Stimulated activated naive CD4-positive, alpha-beta T cell treated with Interleukin-2 at 50 U/mL for 16 hours (primary cell): ENCODE data around the gene U2AF1L4.

ENCODE experiments used
- DNase-seq: peaks from one replicate; lab custom pipeline; 2025; lab: John Stamatoyannopoulos, UW

Gene U2AF1L4, protein sequence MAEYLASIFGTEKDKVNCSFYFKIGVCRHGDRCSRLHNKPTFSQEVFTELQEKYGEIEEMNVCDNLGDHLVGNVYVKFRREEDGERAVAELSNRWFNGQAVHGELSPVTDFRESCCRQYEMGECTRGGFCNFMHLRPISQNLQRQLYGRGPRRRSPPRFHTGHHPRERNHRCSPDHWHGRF

DNA sequence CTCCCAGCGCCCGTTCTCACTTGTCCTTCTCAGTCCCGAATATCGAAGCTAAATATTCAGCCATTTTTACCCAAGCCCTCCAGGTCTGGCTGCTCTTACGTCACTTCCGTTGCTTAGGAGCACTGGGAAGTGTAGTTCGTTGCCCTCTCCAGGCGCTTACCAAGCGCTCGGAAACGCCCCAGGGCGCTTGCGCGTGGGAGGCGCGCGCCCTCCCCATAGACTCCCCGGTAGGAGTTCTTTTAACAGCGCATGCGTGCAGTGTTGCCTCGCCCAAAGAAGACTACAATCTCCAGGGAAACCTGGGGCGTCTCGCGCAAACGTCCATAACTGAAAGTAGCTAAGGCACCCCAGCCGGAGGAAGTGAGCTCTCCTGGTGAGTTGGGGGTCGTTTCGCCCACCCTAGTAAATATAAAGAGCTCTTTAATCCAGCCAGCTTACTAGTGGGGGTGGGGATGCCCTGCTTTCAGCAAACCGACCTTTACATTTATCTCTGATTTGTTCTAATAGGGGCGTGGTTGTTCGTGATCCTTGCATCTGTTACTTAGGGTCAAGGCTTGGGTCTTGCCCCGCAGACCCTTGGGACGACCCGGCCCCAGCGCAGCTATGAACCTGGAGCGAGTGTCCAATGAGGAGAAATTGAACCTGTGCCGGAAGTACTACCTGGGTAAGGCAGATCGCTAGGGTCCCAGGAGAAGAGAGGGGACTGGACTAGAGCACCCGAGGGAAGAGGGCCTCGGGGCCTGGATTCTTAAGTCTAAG, at the start of gene U2AF1L4, which contains the start of gene PSENEN:
TSS of gene U2AF1L4 (minus strand) at position 91 of the 759 bp plus-strand sequence. CDS start at position 64, 27 bp downstream.
TSS of gene PSENEN (plus strand) at position 324 of the 759 bp plus-strand sequence. CDS start at position 604, 280 bp downstream.
- peak; percentile 93 for DNase-seq

DNA sequence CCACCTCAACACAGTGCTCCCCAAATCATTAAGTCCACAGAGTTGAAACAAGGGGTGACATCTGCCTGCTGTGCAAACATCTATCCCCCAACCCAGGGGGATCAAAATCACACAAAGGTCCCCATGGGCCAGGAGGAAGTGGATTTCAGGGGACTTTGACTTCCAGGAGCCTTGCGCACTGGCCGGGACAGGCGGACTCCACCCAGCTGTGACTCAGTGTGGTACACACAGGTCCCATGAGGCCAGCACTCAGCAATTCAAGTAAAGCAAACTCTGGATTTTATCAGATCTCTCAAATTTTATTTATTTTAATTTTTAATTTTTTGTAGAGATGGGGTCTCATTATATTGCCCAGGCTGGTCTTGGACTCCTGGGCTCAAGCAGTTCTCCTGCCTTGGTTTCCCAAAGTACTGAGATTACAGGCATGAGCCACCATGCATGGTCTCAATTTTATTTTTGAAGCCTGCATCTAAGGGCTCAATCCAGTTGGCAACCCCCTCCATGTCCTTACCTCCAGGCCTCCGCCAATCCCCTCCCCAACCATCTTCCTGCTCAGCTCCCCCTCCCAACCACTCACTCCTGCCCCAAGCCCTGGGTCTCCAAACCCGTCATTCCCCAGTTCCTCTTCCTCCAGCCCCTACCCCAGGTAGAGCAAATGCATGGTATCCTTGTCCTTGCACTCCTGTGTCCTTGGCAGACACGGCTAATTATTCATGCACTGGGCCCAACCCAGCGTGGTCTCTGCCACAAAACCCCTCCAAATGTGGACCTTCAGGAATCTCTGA, 48.4 kb upstream of the U2AF1L4 start:
- DNase-seq: no peak

GRCh38 chr19:35792888-35793287, 47.7 kb upstream of the U2AF1L4 start:
- no peak for DNase-seq

GRCh38 chr19:35792312-35792711, 47.1 kb upstream of the U2AF1L4 start:
- DNase-seq: no peak

DNA sequence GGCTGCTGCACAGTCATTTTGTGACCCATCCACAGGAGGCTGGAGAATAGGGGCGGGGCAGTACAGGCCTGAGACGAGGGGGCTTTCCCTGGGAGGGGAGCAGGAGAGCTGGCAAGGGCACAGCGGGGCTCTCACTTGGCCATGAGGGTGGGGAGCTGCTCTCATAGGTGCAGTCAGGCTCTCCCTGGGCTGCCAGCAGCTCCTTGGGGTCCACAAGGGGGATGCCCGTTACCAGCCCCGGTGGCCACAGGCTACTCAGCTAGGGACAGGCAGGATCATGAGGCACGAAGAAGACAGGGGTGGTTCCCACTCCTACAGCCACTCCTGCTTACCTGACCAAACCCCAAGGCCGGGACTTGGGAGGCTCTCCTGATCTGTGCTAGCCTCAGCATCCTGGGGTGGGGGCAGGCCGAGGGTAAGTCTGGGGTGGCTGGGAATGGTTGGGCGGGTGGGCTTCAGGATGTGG, 46.6 kb upstream of the U2AF1L4 start:
- no peak for DNase-seq

DNA sequence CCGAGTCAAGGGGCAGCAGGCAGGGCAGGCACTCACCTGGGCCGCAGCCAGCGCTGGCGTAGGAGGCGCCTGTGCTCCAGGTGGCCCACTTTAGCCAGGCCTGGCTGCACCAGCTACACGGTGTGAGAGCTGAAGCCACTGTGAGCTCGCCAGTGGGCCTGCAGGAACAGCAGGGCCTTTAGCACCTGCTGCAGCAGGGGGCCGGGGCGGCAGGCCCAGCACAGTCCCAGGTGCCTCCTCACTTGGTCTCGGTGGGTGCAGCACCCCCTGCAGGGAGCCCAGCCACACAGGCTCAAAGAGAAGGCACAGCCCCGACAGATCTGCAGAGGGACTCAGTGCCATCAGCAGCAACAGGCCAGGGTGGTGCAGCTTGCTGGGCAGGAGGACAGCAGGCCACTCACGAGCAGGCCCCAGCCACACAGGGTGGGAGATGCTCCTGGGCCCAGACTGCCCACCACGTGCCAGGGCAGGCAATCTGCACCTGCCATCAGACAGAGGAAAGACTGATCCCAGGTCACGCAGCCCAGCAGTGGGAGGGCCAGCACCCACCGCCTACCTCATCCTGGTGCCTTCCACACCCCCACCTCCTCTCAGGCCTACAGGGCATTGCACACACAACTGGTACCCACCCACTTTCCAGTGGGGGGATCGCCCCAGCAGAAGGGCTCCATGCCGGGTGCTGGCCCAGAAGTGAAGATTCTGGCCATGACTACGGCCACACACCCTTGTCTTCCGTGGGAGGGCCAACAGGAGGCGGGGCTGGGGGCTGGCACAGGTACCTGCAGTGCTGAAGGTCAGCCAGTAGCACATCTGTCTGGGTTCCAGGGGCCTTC, 46.0 kb upstream of the U2AF1L4 start:
- no peak for DNase-seq

- DNase-seq: no peak
These were observed 45.0 kb upstream of the U2AF1L4 start for GRCh38 chr19:35789978-35790944.

GRCh38 chr19:35789195-35789977, 44.2 kb upstream of the U2AF1L4 start:
- DNase-seq: no peak

DNA sequence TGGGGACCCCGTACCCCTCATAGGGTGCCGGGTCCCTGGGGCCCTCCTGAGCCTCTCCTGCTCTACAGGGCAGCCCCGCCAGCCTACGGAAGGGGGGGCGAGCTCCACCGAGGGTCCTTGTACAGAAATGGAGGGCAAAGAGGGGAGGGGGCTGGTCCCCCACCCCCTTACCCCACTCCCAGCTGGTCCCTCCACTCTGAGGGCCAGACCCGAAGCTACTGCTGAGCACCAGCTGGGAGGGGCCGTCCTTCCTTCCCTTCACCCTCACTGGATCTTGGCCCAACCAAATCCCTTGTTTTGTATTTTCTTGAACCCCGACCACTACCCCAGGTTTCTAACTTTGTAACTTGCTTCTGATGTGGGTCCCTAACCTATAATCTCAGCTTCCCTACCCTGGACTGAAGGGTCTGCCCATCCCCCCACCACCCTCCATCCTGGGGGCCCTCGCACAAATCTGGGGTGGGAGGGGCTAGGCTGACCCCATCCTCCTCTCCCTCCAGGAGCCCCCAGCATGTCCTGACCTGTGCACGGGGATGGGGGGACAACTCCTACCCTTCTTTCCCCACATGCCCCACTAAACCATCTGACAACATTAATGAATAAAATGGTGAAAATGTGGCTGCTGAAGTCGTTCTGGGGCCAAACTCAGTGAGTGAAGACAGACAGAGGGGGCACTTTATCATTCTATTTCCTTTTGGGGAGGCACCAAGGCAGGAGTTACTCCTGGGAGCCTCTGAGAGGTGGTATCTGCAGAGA, 43.2 kb upstream of the U2AF1L4 start:
- no peak for DNase-seq

DNA sequence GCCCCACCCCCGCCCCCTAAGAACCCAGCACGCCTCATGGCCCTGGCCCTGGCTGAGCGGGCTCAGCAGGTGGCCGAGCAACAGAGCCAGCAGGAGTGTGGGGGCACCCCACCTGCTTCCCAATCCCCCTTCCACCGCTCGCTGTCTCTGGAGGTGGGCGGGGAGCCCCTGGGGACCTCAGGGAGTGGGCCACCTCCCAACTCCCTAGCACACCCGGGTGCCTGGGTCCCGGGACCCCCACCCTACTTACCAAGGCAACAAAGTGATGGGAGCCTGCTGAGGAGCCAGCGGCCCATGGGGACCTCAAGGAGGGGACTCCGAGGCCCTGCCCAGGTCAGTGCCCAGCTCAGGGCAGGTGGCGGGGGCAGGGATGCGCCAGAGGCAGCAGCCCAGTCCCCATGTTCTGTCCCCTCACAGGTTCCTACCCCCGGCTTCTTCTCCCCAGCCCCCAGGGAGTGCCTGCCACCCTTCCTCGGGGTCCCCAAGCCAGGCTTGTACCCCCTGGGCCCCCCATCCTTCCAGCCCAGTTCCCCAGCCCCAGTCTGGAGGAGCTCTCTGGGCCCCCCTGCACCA, 42.1 kb upstream of the U2AF1L4 start:
- no peak for DNase-seq

- no peak for DNase-seq
These were observed 41.3 kb upstream of the U2AF1L4 start for GRCh38 chr19:35786299-35787160.

DNA sequence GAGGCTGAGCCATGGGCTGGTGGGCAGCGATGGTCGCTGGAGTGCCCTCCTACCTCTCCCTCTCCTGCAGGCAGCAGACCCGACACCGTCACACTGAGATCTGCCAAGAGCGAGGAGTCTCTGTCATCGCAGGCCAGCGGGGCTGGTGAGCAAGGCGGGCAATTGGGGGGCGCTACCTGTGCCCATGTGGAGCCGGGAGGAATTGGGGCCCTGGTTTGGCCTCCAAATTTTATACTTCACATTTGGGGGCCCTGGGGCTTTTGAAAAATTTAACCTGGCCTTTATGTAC, 40.1 kb upstream of the U2AF1L4 start:
- DNase-seq: no peak

- no peak for DNase-seq
These were observed 39.5 kb upstream of the U2AF1L4 start for GRCh38 chr19:35784503-35785338.

DNA sequence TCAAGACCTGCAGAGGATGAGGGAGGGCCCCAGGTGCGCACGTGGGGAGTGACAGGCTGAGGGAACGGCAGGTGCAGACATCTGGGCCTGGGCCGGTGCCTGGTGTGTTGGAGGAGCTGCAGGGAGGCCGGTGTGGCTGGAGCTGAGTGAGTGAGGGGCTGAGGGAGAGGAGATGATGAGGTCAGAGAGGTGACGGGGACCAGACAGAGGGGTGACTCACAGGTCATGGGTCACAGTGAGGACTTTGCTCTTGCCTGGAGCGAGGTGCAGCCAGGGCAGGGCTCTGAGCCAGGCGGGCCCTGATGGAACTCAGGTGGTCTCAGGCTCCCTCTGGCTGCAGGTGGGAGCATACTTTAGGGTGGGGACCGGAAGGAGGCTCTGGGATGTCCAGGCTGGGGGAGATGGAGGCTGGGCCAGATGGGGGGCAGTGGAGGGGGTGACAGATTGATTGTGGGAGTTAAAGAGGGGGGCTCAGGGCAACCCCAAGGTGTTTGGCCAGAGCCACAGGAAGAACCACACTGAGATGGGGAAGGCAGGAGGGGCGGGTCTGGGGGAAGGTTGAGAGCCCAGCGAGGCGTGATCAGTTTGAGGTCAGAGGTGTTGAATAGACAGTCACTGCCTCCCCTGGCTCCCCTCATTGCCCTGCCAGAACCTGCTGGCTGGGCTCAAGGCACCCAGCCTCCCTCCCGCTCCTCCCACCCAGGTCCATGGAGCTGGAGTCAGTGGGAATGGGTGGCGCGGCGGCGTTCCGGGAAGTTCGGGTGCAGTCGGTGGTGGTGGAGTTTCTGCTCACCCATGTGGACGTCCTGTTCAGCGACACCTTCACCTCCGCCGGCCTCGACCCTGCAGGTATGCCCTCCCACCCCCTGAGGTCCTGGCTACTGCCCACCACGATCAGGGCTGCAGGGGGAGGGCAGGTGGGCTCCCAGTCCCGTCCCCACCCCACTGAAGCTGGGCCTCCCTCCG, 38.5 kb upstream of the U2AF1L4 start:
- no peak for DNase-seq

DNA sequence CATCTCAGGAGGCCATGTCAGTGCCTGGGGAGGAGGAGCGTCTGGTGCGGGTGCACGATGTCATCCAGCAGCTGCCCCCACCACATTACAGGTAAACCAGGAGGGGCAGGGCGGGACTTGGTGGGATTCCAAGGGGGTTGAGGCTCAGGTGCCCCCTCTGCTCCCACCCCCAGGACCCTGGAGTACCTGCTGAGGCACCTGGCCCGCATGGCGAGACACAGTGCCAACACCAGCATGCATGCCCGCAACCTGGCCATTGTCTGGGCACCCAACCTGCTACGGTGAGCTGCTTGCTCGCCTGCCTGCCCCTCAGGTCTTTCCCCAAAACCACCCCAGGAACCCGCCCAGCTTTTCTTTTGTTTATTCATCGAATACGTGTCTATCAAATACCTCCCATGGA, 37.4 kb upstream of the U2AF1L4 start:
- no peak for DNase-seq

DNA sequence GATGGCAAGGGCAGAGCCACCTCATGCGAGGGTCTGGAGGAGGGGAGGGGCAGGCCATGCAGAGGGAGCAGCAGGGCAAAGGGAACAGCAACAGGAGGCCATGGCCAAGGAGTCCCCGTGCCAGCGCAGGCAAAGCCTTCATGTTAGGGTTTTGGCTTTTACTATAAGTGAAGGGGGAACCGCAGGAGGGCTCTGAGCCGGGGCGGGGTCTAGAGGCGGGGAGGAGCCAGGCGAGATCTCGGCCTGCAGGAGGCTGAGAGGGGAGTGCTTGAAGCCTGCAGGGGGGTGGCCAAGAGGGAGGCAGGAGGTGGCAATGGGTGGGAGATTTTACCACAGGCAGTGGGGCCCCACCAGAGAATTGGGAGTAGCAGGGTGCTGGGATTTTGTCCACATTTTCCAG, 36.4 kb upstream of the U2AF1L4 start:
- DNase-seq: no peak
